Hepatocyte (in vitro differentiated cells): ENCODE data around the gene CDK4. TPM values are rescaled to one million over a fixed set of nuclear protein-coding genes. Genes with fewer than 3 reads are reported as not detected.

ENCODE experiments used
- DNase-seq: peaks from one replicate; pipeline ENCODE4 v3.0.0-alpha.2; 2016; ENCODE audit warnings: low spot score
- H2AFZ ChIP-seq: fragments of 200-600 bp; sonication (generic); 2 replicates; pipeline ENCODE4 v1.6.0; 2016; ENCODE audit warnings: antibody characterized with exemption, mild to moderate bottlenecking
- H3K27ac ChIP-seq: fragments of 200-600 bp; sonication (generic); 2 replicates; pipeline ENCODE4 v1.5.1; 2016; ENCODE audit warnings: mild to moderate bottlenecking
- H3K27me3 ChIP-seq: fragments of 200-600 bp; sonication (generic); 2 replicates; pipeline ENCODE4 v1.6.1; 2016
- H3K36me3 ChIP-seq: fragments of 200-600 bp; sonication (generic); replicated peaks from 2 replicates; pipeline ENCODE4 v1.5.1; 2016; ENCODE audit warnings: low read depth; ENCODE audit not compliant: insufficient read depth
- H3K4me1 ChIP-seq: fragments of 200-600 bp; sonication (generic); 2 replicates; pipeline ENCODE4 v1.5.1; 2016; ENCODE audit warnings: mild to moderate bottlenecking, moderate library complexity; ENCODE audit not compliant: insufficient read depth
- H3K4me2 ChIP-seq: fragments of 200-600 bp; sonication (generic); 2 replicates; pipeline ENCODE4 v1.6.0; 2016
- H3K4me3 ChIP-seq: fragments of 200-600 bp; sonication (generic); 2 replicates; pipeline ENCODE4 v1.5.1; 2016; ENCODE audit warnings: mild to moderate bottlenecking
- H3K79me2 ChIP-seq: fragments of 200-600 bp; sonication (generic); 2 replicates; pipeline ENCODE4 v1.6.0; 2017; ENCODE audit warnings: mild to moderate bottlenecking
- H3K9me2 ChIP-seq: fragments of 200-600 bp; sonication (generic); replicated peaks from 2 replicates; pipeline ENCODE4 v1.6.0; 2017; ENCODE audit warnings: mild to moderate bottlenecking; ENCODE audit not compliant: insufficient read depth
- H3K9me3 ChIP-seq: fragments of 200-600 bp; sonication (generic); 2 replicates; pipeline ENCODE4 v1.5.1; 2016; ENCODE audit warnings: low read depth, mild to moderate bottlenecking
- H4K20me1 ChIP-seq: fragments of 200-600 bp; sonication (generic); 2 replicates; pipeline ENCODE4 v1.6.0; 2016; ENCODE audit warnings: mild to moderate bottlenecking; ENCODE audit not compliant: insufficient read depth, poor library complexity, severe bottlenecking
- EZH2 ChIP-seq: fragments of 200-600 bp; sonication (generic); IDR thresholded peaks from 2 replicates; pipeline ENCODE4 v1.6.1; 2016; ENCODE audit warnings: antibody characterized with exemption, mild to moderate bottlenecking, borderline replicate concordance
- EZH2phosphoT487 ChIP-seq: fragments of 200-600 bp; sonication (generic); IDR thresholded peaks from one replicate; pipeline ENCODE4 v1.6.1; 2018; ENCODE audit warnings: antibody characterized with exemption, mild to moderate bottlenecking, low read depth, moderate library complexity; ENCODE audit not compliant: unreplicated experiment, severe bottlenecking
- WGBS: methylation state at CpG from one replicate; pipeline ENCODE4 v1.1.6; 2016; ENCODE audit warnings: low lambda C conversion rate; ENCODE audit errors: missing lambda C conversion rate; 5-methylcytosine and 5-hydroxymethylcytosine counted together
- polyA plus RNA-seq: library from polyadenylated mRNA; unstranded; fragments of >200 nt; fragmentation: Nextera tagmentation; extraction: Ambion mirVana; gene quantifications from 2 replicates; pipeline ENCODE4 v1.2.1, GENCODE V29; 2016
- total RNA-seq: library from RNA; depleted of rRNA; stranded (reverse); fragments of >200 nt; gene quantifications from 2 replicates; pipeline ENCODE4 v1.2.3, GENCODE V29; 2014
- TF ChIP-seq, protein P1 (sequence below): fragments of 200-600 bp; sonication (generic); IDR thresholded peaks from 2 replicates; pipeline ENCODE4 v1.5.1; 2016; ENCODE audit warnings: antibody characterized with exemption, mild to moderate bottlenecking; ENCODE audit not compliant: poor library complexity

The CDK4 gene
- total and polyA plus RNA-seq, 2 experiments from 2014 or later, result 306 to 308 TPM

DNA sequence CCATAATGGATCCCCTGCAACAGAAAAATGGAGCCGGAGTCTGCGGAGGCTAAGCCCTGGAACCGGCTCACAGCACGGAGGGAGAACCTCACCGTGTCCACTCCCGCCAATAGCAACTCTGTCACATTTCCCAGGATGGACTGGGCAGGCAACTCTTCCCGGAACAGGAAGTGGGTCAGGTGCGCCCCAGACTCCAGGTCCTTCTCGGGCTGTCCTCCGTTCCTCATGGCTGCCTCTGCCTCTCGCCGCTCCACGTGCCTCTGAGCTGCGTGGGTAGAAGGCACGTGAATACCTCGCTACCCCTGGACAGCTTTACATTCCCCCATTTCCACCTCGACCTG, 12.5 kb upstream of the CDK4 start:
- DNase-seq, result no peak
- peaks cover 53% of the 10 kb centered on the region for H3K27me3 ChIP-seq

DNA sequence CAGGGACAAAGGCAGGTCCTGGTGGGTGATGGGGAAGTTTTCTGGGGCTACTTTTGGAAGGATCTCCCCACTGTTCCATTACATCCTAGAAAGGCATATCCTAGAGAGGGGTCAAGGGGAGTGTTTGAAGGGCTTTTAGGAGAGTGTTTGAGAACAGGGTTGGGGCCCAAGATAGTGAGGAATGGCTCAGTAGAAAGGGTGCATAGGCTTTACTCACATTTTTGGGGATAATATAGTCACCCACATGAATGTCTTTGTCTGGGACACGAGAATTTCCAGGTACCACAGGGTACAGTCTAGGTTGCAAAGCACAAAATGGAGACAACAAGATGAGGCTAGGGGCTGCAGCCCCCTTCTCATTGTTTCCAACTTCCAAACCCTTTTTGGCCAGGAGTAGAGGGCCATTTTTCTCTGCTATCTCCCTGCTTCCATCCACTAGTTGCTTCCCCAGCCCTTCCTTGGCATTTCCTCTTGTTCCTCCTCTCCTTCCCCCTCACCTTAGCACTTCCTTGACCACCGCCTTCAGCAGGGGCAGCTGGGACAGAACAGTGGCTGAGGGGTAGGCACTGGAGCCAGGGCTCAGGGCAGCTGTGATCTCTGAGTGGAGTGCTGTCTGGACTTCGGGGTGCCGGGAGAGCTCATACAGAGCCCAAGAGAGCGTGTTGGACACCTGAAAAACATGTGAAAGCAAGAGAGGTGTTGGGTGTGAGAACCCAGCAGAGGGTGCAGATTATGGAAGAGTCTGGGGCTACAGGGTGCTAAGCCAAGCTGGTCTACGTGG, 12.0 kb upstream of the CDK4 start:
- H2AFZ ChIP-seq, result no peak overlapping the region
- H3K36me3 ChIP-seq, result no peaks in the 10 kb centered on the region
- peaks cover 28% of the 10 kb centered on the region for H3K4me1 ChIP-seq
- TF ChIP-seq, protein P1, sequence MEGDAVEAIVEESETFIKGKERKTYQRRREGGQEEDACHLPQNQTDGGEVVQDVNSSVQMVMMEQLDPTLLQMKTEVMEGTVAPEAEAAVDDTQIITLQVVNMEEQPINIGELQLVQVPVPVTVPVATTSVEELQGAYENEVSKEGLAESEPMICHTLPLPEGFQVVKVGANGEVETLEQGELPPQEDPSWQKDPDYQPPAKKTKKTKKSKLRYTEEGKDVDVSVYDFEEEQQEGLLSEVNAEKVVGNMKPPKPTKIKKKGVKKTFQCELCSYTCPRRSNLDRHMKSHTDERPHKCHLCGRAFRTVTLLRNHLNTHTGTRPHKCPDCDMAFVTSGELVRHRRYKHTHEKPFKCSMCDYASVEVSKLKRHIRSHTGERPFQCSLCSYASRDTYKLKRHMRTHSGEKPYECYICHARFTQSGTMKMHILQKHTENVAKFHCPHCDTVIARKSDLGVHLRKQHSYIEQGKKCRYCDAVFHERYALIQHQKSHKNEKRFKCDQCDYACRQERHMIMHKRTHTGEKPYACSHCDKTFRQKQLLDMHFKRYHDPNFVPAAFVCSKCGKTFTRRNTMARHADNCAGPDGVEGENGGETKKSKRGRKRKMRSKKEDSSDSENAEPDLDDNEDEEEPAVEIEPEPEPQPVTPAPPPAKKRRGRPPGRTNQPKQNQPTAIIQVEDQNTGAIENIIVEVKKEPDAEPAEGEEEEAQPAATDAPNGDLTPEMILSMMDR, result no peak
- TF ChIP-seq EZH2phosphoT487 (no peak), EZH2 (no peak)
- H4K20me1 ChIP-seq, result peaks cover 6% of the 10 kb centered on the region
- DNase-seq, result no peak
- 77% methylated on average over 6 of the region's 6 CpGs for WGBS
- no peaks in the 10 kb centered on the region for H3K79me2 ChIP-seq
- peak overlapping the region; percentile 96 for H3K4me2 ChIP-seq
- H3K27ac ChIP-seq, result no peak overlapping the region
- H3K27me3 ChIP-seq, result peaks cover 53% of the 10 kb centered on the region
- H3K9me2 ChIP-seq, result no peaks in the 10 kb centered on the region
- no peaks in the 10 kb centered on the region for H3K9me3 ChIP-seq
- no peak overlapping the region for H3K4me3 ChIP-seq

More for the DNA sequence above, 12.5 kb upstream of the CDK4 start:
- Histone ChIP-seq H3K79me2 (no peaks in the 10 kb centered on the region), H3K4me2 (peak overlapping the region; percentile 96), H3K4me3 (peak overlapping the region; percentile 45), H3K27ac (no peak overlapping the region), H3K9me2 (no peaks in the 10 kb centered on the region), H3K4me1 (peaks cover 28% of the 10 kb centered on the region), H2AFZ (peak overlapping the region; percentile 84), H3K9me3 (no peaks in the 10 kb centered on the region), H4K20me1 (peaks cover 6% of the 10 kb centered on the region), H3K36me3 (no peaks in the 10 kb centered on the region)
- TF ChIP-seq EZH2 (no peak), EZH2phosphoT487 (no peak)
- 22% methylated on average over 17 of the region's 17 CpGs for WGBS

DNA sequence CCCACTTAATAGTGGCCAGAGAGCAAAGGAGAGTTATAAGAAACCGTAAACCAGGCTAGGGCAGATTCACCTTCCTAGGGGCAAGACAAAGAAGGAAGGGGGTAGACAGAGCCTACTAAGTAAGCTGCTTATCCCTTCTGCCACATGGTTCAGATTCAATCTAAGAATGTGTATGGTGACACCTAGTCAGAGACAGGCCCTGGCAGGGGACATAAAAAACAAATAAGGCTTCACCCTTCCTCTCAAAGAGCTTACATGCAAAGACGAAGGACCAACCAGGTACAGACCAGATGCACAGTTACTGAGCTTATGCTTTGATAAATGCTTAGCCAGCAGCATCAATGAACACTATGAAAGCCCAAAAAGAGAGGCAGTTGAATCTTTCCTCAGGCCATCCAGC, 10.4 kb upstream of the CDK4 start:
- DNase-seq, result no peak
- Histone ChIP-seq H4K20me1 (peaks cover 6% of the 10 kb centered on the region), H3K27me3 (peaks cover 48% of the 10 kb centered on the region), H3K4me1 (peaks cover 28% of the 10 kb centered on the region), H3K9me2 (no peaks in the 10 kb centered on the region), H3K27ac (no peak overlapping the region), H3K9me3 (no peaks in the 10 kb centered on the region), H3K4me3 (no peak overlapping the region), H3K79me2 (peaks cover 2% of the 10 kb centered on the region), H3K36me3 (no peaks in the 10 kb centered on the region), H2AFZ (no peak overlapping the region), H3K4me2 (no peak overlapping the region)
- TF ChIP-seq EZH2 (no peak), EZH2phosphoT487 (no peak)
- TF ChIP-seq, protein P1, result no peak
- 83% methylated on average over 2 of the region's 2 CpGs for WGBS

DNA sequence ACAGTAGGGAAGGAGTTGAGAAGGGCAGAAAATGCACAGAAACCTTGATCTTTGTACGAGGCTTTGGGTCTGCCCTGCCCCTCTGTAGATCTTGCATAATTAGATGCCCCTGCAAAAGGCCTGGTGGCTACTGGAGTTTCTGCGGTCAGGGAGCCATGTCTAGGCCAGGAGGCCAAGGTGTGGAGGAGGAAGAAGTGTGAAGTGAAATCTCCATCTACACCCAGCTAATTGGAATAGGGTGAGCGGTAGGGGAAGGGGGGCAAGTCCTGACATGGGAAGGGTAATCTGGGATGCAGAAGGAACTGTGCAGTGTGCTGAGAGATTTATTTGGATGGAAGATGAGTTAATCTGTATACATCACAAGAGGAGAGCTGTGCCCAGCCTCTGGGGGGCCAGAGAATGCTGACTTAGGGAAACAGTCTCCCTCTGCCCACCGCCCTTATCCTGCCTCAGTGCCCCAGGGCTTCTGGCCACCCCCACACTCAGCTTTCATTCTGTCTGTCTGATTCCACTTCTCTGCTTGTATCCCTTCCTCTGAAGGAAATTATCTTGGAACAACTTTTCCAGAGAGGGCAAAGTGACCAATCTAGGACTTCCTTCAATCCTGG, 9.4 kb upstream of the CDK4 start:
- no peak overlapping the region for H3K4me2 ChIP-seq

More for the DNA sequence above, 9.4 kb upstream of the CDK4 start:
- Histone ChIP-seq H4K20me1 (peaks cover 7% of the 10 kb centered on the region), H3K9me3 (no peaks in the 10 kb centered on the region), H3K27ac (no peak overlapping the region), H3K4me1 (peaks cover 19% of the 10 kb centered on the region), H3K9me2 (no peaks in the 10 kb centered on the region), H3K79me2 (peaks cover 8% of the 10 kb centered on the region), H3K27me3 (peaks cover 38% of the 10 kb centered on the region), H3K36me3 (no peaks in the 10 kb centered on the region), H3K4me3 (no peak overlapping the region), H2AFZ (no peak overlapping the region)
- TF ChIP-seq EZH2phosphoT487 (no peak), EZH2 (no peak)
- TF ChIP-seq, protein P1, result no peak
- no peak for DNase-seq
- 86% methylated on average over 4 of the region's 4 CpGs for WGBS
